ENCODE results near the gene ANAPC15.

- TF ChIP-seq CTCF (conservative IDR thresholded peaks at IDR 0.05 in 1 of 2, IDR thresholded peaks at IDR 0.05 in 1 of 2; ENCODE audit: extremely low read depth in 1 of 2, insufficient read depth in 1 of 2, low read depth in 1 of 2, low read length in 2 of 2) (no peak), EZH2 (IDR thresholded peaks at IDR 0.05; ENCODE audit: borderline replicate concordance, low read length) (no peak)
These were observed 2.1 kb upstream of the ANAPC15 start for GRCh38 chr11:72114570-72114969.

Measured in mammary epithelial cell (primary cell).